HG02981 (cell line): ENCODE measurements around the gene DPH1.
"Not testable (repeated sequence)": the region's sequence is repeated elsewhere in the genome, so short reads cannot be mapped to it uniquely, and the experiment has no call there.

Source experiments
- ATAC-seq: cut with Tn5 transposase; IDR thresholded peaks from one replicate; pipeline ENCODE4 v1.9.1; 2021; ENCODE audit warnings: mild to moderate bottlenecking, moderate library complexity; ENCODE audit not compliant: unreplicated experiment

Gene DPH1

DNA sequence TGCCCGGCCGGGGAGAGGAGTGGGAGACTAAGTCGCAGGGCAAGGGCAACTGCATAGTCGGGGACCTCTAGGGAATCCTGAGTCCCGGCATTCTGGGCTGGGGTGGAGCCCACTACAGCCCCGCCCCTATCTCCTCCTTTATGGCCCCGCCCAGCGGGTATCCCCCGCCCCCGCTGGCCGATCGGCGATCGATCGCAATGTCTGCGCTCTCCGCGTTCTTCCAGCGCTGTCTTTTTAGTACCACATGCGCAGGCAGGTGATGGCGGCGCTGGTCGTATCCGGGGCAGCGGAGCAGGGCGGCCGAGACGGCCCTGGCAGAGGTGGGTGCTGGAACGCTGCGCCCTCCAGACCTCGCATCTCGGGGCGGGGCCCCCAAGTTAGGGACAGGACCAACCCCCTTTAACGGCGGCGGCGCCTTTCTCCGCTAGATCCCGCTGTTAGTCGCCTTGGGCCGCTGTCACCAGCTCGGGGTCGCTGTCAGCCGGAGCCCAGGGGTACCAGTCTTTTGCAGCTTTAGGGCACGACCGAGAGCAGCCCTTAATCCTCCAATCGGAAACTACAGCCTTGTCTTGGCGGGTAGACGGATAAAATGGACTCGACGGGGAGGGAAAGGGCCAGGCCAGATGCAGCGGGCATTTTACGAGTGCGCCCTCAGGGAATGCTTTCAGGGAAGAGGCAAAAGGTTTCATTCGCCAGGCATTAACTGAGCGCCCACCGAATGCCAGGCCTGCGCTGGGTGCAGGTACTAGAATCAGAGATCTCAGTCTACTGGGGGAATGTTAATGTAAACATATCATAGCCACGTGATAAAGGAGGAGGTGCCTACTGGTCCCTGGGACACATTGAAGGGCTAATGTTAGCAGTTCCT, at the start of gene DPH1:
Gene DPH1 (plus strand): TSS at position 243 of the 868 bp plus-strand sequence. CDS start 17 bp downstream, at position 260.
- peak; percentile 71 for ATAC-seq

DNA sequence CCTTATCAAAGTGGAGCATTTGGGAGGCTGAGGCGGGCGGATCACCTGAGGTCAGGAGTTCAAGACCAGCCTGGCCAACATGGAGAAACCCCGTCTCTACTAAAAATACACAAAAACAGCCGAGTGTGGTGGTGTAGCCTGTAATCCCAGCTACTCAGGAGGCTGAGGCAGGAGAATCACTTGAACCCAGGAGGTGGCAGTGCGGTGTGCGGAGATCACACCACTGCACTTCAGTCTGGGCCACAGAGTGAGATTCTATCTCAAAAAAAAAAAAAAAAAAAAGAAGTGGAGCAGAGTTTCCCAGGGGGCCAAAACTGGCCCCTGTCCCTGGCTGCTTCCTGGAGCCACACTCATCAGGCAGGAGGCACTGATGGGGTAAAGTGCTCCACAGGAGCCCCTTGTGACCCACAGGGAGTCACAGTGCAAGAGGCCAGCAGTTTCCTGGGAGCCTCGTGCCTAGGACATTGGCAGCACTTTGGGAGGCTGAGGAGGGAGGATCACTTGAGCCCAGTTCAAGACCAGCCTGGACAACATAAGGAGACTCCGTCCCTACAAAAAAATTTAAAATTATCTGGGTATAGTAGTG, 49.2 kb upstream of the DPH1 start:
- ATAC-seq: no peak

DNA sequence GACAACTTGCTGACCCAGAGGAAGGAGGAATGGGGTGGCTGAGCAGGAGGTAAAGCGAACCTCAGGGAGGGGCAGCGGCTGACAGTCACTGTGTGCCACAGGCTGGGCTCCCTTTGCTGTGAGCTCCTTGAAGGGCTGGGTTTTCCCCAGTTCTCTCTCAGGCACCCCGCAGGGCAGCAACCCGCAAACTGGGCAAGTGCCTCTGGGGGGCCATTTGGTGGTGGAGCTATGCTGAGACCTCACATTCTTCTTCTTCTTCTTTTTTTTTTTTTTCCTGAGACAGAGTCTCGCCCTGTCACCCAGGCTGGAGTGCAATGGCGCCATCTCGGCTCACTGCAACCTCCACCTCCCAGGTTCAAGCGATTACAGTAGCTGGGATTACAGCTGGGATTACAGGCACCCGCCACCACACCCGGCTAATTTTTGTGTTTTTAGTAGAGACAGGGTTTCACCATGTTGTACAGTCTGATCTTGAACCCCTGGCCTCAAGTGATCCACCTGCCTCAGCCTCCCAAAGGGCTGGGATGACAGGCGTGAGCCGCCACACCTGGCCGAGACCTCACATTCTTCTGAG, 47.1 kb upstream of the DPH1 start:
- ATAC-seq: not testable (repeated sequence)

DNA sequence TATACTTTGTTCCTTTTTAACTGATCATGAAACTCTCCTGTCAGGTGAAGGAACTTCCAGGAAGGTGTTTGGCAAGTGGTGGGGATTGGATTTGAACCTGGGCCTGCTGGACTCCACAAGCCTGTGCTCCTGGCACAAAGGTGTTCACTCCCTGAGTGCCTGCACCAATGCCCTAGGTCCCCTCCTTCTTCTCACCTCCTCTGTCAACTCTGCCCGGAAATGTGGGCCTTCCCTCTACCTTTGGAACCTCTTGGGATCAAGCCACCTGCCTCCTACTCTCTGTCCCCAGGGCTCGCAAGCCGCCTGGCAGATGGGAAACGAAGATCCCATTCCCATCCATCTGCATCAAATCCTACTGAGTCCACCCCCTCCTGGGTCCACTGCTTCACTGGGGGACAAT, 44.9 kb upstream of the DPH1 start:
- no peak for ATAC-seq

DNA sequence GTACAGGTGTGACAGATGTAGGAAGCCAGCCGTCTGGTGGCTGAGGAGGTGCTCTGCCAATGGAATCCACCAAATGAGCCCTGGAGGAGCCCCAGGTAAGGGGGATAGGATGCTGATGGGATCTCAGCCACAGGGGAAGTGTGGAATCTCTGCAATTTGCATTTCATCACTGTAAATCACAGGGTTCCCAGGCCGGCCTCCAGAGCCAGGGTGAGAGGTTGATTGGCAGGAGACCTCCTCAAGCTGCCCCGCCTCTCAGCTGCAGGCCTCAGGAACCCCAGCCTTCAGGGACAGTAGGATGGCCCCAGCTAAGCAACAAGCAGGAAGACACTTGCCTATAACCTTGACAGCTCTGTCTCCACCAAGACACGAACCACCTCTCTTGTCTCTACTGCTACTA, 44.3 kb upstream of the DPH1 start:
- ATAC-seq: no peak

DNA sequence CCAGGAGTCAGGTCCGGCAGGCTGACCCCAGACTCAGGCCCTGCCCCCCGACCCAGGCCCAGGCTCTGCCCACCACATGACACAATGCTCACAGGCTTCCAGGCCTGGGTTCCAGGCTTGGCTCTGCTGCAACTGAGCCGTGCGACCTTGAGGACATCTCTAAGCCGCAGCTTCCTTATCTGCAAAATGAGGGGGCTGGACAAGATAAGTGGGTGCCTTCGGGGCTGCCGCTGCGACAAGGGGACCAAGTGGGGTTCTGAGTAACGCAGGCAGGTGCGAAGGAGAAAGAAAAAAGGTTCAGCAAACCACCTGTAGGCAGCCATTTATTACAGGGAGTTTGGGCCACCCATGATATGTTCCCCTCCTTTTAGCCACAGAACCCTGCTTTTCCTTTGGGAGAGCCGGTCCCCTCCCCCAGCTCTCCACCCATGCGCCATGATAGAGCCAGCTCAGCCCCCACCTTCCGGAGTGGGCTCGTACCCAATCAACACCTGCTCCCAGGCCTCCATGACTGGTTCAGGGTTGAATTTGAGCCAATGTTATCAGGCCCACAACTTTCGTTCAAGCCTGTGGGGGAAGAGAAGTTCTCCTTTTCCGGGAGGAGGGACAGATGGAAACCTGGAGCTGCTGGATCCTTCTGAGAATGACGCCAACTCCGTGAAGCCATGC, 43.0 kb upstream of the DPH1 start:
- ATAC-seq: no peak

DNA sequence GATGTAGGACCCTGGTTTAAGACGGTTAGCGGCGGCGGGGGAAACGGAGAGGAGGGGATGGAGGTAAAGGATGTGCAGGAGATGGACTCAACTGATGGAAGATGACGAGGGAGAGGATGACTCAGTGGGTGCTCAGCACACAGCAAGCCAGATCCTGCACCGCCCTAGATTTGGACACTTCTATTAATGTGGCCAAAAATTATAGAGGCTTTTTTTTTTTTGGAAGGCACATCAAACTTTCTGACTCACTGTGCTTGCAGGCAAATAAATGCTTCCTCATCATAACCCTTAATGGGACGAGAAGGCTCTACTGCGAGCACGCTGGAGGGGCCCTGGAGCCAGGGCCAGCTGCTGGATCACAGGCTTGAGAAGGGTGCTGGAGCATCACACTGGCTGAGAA, 40.8 kb upstream of the DPH1 start:
- ATAC-seq: no peak

DNA sequence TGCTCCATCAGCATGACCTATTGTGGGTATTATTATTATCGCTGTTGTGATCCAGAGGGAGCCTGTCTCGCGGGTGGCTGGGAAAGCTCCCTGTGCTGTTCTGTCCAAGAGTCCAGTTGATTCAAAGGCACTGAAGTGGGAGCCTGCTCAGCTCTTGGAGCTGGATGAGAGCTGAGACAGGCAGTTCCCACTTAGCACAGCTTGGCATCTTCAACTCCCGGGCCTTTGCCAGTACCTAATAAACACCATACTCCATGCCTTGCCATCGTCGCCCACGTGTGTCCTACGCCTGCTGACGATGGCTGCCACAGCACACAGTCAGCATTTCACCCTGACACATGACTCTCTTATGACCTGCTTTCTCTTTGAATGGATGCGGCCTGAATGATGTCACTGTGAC, 37.4 kb upstream of the DPH1 start:
- ATAC-seq: no peak

DNA sequence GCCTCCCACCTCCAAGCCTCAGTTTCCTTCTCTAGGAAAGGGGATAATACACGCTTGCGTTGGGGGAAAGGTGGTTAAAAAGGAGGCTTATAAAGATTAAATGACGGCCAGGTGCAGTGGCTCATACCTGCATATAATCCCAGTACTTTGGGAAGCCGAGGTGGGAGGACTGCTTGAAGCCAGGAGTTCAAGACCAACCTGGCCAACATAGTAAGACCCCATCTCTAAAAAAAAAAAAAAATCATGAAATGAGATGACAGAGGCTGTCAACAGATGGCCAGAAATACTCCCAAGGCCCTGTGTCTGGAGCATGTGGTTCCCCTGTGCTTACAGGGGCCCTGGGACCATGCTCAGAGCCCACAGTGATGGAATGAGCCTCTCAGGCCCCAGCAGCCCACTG, 35.2 kb upstream of the DPH1 start:
- no peak for ATAC-seq

DNA sequence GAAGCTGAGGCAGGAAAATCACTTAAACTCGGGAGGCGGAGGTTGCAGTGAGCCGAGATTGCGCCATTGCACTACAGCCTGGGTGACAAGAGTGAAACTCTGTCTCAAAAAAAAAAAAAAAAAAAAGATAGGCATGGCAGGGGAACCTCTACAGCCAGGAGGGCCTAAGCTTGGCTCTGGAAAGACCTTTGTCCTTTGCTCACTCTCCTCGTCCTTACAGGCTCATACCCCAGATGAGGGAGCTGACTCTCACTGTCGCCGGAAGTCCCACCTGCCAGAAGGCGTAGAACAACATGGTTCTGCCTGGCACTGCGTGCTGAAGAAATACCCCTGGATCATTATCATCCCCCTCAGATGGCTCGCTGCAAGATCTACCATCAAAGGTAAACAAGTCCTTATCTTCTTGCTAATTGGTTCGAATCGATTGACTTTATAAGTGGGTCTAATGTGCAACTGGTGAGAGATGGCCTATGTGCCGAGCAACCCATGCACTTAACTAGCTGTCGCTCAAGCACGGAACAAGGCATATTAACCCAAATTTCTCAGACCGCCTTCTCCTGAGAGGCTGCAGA, 34.5 kb upstream of the DPH1 start:
- no peak for ATAC-seq

DNA sequence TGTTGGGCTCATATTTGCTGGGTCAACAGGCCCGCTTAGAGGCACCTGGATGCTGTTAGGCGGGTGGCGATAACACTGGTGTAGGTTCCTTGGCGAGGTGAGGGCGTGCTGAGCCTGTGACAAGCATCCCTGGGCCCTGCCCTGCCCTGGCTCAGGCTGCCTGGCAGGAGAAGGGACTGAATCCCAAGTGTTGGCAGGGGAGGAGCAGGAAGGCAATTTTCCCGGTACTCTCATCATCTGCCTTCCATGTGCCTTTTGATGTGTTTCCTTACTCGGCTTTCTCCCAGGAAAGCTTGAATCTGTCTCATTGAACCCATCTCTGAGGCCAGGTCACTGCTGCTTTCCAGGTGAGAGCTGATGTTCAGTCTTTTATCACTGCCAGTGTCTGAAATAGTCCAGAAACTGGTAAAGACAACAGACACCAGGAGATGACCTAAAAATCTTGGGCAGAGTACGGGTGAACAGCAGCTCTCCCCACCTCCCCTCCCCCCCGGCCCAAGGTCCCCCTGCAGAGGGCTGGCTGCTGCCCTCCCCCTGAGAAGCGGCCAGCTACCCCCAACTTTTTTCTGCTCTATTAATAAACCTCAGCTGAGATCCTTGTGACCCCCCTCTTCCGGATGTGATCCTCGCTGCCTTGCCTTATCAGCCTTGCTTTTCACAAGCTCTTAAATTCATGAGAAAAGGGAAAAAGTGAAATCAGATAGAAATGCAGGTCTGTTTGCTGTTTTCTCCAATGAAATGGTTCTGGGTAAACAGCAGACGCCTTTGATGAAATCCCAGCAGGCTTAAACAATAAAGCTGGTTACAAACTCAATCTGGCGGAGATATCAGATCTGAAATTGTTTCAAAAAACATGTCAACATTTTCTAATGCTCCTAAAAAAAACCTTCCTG, 33.8 kb upstream of the DPH1 start:
- no peak for ATAC-seq

DNA sequence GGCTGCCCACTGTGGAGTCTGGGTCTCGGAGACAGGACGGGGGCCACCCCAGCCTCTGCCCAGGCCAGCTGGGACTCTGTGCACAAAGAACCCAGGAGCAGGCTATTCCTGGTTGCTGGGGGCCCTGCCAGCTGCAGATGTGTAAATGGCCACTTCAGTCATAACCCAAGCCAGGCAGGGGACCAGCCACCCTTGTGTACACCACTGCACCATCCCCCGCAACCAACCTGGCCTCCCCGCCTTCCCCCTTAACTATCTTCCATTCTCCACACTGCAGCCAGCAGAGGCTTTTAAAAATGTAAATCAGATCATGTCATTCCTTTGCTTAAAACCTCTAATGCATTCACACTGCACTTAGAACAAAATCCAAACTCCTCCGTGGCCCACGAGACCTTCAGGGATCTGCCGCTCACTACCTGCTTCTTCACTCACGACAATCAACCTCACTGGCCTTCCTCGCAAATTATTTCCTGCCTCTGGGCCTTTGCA, 33.1 kb upstream of the DPH1 start:
- no peak for ATAC-seq

DNA sequence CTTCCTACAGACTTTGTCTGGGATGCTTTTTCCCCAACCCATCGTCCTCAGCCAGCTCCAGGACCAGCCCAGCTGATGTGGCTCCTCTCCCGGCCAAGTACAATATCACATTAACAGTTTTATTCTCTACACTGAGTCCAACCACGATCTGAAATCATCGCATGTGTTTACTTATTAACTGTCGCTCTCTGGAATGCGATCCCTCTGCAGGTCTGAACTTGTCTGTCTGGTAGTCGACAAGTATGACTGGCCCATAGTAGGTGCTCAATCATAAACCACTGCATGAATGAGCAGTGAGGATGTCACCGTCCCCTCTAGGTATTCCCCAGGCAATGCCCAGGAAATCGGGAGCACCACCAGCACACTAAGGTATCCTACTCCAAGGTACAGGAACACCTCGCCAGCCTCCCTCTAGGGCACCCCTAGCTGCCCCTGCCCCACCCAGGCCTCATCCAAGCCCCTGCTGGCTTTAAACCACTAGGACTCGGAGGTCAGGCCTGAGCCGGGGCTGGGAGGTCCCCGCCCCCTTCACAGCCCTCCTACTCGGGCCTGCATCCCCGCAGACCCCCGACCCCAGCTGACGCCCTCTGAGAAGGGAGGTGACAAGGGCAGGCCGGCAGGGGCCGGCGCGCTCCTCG, 32.5 kb upstream of the DPH1 start:
- ATAC-seq: no peak

DNA sequence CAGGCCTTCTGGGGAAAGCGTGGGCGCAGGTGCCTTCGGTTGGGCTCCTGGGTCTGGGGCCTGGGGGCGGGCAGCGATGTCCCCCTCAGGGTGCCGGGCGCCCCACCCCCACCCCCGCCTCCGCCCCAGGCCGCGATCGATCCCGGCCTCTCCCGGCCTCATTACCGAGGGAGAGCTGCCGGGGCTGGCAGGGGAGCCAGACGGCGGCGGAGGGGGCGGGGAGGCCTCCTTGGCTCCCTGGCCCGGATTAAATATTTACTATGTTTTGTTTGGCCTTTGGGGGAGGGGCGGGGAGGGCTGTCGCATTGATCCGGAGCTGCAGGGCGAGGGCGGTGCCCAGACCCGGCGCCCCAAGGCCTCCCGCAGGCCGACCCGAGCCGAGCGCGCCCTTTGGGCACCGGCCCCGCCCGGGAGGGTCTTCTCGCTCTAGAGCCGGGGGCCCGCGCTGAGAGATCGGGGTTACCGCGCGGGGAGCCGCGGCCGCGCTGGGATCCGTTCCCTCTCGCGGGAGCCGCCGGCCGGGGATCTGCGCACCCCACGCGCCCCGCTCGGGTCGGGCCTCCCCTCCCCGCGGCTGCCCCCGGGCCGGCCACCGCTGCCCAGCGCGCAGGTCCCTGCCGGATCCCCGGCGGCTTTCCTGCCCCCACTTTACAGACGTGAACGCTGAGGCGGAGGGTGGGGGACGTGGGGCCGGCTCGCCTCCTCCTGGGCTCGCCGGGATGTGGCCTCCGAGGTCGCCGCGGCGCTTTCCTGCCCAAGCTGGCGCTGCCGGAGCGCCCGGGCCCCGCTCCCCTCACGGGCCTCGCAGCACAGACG, 31.8 kb upstream of the DPH1 start:
- no peak for ATAC-seq

DNA sequence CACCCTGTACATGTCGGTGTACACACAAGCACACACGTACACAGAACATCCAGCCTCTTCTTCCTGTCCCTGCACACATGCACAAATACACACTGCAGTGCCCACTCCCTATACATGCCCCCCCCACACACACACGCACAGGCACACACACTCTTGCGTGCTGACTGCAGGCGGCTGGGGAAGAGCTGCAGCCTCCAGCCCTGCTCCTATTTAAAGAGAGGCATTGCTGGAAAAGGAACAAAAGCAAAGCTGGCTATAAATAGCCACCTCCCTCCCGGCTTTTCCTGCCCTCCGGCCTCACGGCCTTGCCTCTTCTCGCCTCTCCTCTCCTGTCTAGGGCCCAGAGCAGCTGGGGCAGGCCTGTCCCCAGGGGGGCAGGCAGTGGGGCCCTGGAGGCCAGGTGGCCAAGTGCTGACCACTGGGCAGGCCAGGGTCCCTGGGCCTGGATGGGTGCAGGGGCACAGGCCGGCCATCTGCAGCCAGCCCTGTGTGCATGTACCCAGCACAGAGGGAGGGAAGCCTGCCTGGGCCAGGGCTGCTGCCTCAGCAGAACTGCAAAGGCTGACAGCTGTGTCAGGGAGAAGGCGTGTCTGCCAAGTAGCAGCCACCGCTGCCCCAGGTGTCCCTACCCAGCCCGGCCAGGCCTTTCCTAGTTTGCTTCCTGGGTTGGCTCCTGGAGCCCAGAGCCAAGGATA, 30.2 kb upstream of the DPH1 start:
- no peak for ATAC-seq

DNA sequence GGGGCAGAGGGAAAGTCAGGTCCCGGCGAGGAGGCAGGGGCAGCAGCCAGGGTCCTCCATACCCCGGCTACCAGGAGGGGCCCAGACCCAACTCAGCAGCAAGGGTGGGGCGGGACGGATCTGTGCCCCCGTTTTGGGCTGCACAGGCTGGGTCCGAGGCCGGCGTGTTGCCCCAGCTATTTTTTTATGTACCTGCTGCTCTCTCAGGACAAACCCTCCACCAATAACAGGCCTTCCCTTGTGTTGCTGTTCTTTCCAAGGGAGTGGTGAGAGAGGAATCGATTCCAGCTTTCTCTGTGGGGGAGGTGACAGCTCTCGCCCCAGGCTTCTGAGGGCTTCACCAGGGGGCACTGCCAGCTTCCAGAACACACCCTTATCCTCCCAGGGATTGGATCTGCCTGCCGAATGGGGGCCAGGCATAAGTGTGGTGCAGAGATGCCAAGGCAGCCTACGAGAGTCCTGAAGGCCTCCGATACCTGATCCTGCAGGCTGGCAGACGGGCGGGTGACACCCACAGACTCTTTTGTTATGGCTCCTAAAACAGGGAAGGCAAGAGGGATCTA, 27.1 kb upstream of the DPH1 start:
- ATAC-seq: no peak

DNA sequence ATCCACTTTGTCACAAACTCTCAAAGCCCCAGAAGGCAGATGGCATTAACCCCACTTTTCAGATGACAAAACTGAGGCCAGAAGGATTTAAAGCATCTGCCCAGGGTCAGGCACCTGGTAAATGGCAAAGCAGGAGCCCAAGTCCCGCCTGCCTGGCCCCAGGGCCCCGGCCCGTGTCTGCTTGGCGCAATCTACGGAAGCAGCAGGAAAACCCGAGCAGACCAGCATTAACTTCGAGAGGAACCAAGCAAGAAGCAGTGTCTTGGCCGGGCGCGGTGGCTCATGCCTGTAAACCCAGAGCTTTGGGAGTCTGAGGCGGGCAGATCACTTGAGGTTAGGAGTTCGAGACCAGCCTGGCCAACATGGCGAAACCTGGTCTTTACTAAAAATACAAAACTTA, 26.4 kb upstream of the DPH1 start:
- ATAC-seq: no peak

DNA sequence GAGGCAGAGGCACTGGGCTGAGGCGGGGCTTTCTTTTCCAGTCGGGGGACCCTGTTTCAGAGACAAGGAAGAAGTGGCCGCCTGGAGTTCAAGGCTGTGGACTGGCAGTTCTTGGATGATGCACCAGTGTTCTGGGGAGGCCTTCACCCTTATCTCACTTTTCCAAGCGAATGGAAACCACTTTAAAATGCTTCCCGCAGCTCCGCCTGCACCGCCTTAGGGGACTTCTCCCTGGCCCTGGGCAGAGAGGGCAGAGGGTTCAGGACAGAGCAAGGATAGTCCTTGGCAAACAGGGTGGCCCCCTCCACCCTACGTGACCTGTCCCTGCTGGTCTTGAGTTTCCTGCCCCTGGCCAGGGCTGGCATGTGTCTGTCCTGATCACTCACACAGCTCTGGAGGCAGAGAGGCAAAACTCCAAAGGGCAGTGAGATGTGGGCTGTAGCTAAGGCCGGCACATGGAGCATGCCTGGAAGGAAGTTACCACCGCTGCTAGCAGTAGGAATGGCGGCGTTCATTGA, 25.5 kb upstream of the DPH1 start:
- no peak for ATAC-seq
